ENCODE measurements around the gene GNB1. TPM values are rescaled to one million over a fixed set of nuclear protein-coding genes. Genes with fewer than 3 reads are reported as not detected.

Gene GNB1
- total and polyA plus RNA-seq, 4 experiments from 2014 or later, result 70.9 to 276 (median 197) TPM

GRCh38 chr1:1781526-1781903, 109.4 kb downstream of the GNB1 start:
- H3K36me3 Mint-ChIP-seq, result peaks cover 16 to 29% of the 10 kb centered on the region in 2 donors
- Histone ChIP-seq H3K27me3 (ENCODE audit: insufficient read depth, low read length) (no peaks in the 10 kb centered on the region), H3K9me3 (ENCODE audit: control insufficient read depth in 1 of 2, low read length in 2 of 2) (no peaks in the 10 kb centered on the region), H3K36me3 (ENCODE audit: insufficient read depth, low read length) (peaks cover 16% of the 10 kb centered on the region), H3K4me1 (ENCODE audit: insufficient read depth, low read length) (peaks cover 63% of the 10 kb centered on the region), H3K27ac (ENCODE audit: low read depth, low read length) (peak overlapping the region; percentile 78), H3K4me3 (ENCODE audit: low read length in 2 of 2) (no peak overlapping the region)
- intact Hi-C loops (cut with micrococcal nuclease), result no loop called here
- CTCF ChIA-PET (ENCODE audit: partially characterized antibody), result no interaction called here
- H3K27ac Mint-ChIP-seq, result peak overlapping the region; percentile 93 to 98 (median 95)
- POLR2A ChIA-PET (ENCODE audit: partially characterized antibody), result interaction anchor here (2.0 to 2.1 kb wide), 2 partner anchors 23 to 127 kb away, joined by 4 to 8 read pairs; no protein-coding TSS in a partner anchor
- H3K4me1 Mint-ChIP-seq, result peaks cover 38 to 58% (median 48%) of the 10 kb centered on the region in 4 donors
- DNase-seq, result no peak
- H3K27me3 Mint-ChIP-seq, result no peaks in the 10 kb centered on the region
- peaks cover 0 to 3% (median 0%) of the 10 kb centered on the region in 8 donors for H3K9me3 Mint-ChIP-seq
- peak overlapping the region in 7 of 8 donors; percentile 3 to 93 (median 63) for H3K4me3 Mint-ChIP-seq

GRCh38 chr1:1780598-1781525, 110.0 kb downstream of the GNB1 start:
- H3K27ac Mint-ChIP-seq, result peak overlapping the region; percentile 93 to 98 (median 95)
- H3K4me1 Mint-ChIP-seq, result peaks cover 42 to 64% (median 54%) of the 10 kb centered on the region in 4 donors
- no peak for DNase-seq
- H3K4me3 Mint-ChIP-seq, result peak overlapping the region; percentile 86 to 96 (median 88)
- intact Hi-C loops (cut with micrococcal nuclease), result loop anchor here (1.0 kb wide), 1 partner anchor 128 kb away; no protein-coding TSS in a partner anchor
- peaks cover 10 to 23% of the 10 kb centered on the region in 2 donors for H3K36me3 Mint-ChIP-seq
- H3K4me1 ChIP-seq (ENCODE audit: insufficient read depth, low read length), result peaks cover 69% of the 10 kb centered on the region
- H3K27me3 ChIP-seq (ENCODE audit: insufficient read depth, low read length), result no peaks in the 10 kb centered on the region
- peak overlapping the region; percentile 5 to 40 for H3K4me3 ChIP-seq (ENCODE audit: low read length in 2 of 2)
- peaks cover 9% of the 10 kb centered on the region for H3K36me3 ChIP-seq (ENCODE audit: insufficient read depth, low read length)
- peak overlapping the region; percentile 78 for H3K27ac ChIP-seq (ENCODE audit: low read depth, low read length)
- no peaks in the 10 kb centered on the region for H3K27me3 Mint-ChIP-seq
- ChIA-PET POLR2A (ENCODE audit: partially characterized antibody) (interaction anchor here (0.6 to 2.1 kb wide), 25 partner anchors 8 to 382 kb away, joined by 3 to 22 read pairs (median 4); partner anchors contain the start of genes CCNL2, CDK11A, MMP23B and MRPL20), CTCF (ENCODE audit: partially characterized antibody) (interaction anchor here (0.9 to 2.1 kb wide), 6 partner anchors 14 to 129 kb away, joined by 3 to 15 read pairs (median 4); no protein-coding TSS in a partner anchor)
- peaks cover 0 to 3% (median 0%) of the 10 kb centered on the region in 8 donors for H3K9me3 Mint-ChIP-seq
- no peaks in the 10 kb centered on the region for H3K9me3 ChIP-seq (ENCODE audit: control insufficient read depth in 1 of 2, low read length in 2 of 2)

GRCh38 chr1:1779691-1780597, 110.9 kb downstream of the GNB1 start:
- Histone ChIP-seq H3K36me3 (ENCODE audit: insufficient read depth, low read length) (peaks cover under 1% of the 10 kb centered on the region), H3K27ac (ENCODE audit: low read depth, low read length) (peak overlapping the region; percentile 78), H3K9me3 (ENCODE audit: control insufficient read depth in 1 of 2, low read length in 2 of 2) (no peaks in the 10 kb centered on the region), H3K4me1 (ENCODE audit: insufficient read depth, low read length) (peaks cover 76% of the 10 kb centered on the region), H3K4me3 (ENCODE audit: low read length in 2 of 2) (peak overlapping the region; percentile 5 to 40), H3K27me3 (ENCODE audit: insufficient read depth, low read length) (no peaks in the 10 kb centered on the region)
- peaks cover 4 to 14% of the 10 kb centered on the region in 2 donors for H3K36me3 Mint-ChIP-seq
- peaks cover 0 to 3% (median 0%) of the 10 kb centered on the region in 8 donors for H3K9me3 Mint-ChIP-seq
- peak; percentile 61 to 81 (median 70) for DNase-seq
- H3K27me3 Mint-ChIP-seq, result no peaks in the 10 kb centered on the region
- intact Hi-C loops (cut with micrococcal nuclease), result loop anchor here (1.0 to 2.0 kb wide), 2 partner anchors 55 to 129 kb away; partner anchors contain the start of gene CDK11A
- peaks cover 49 to 73% (median 62%) of the 10 kb centered on the region in 4 donors for H3K4me1 Mint-ChIP-seq
- POLR2A ChIA-PET (ENCODE audit: partially characterized antibody), result interaction anchor here (0.6 to 2.0 kb wide), 29 partner anchors 9 to 405 kb away, joined by 3 to 22 read pairs (median 4); partner anchors contain the start of genes AURKAIP1, CCNL2, CDK11A and MMP23B
- H3K4me3 Mint-ChIP-seq, result peak overlapping the region; percentile 86 to 96 (median 88)
- CTCF ChIA-PET (ENCODE audit: partially characterized antibody), result interaction anchor here (0.7 to 2.1 kb wide), 8 partner anchors 13 to 130 kb away, joined by 3 to 15 read pairs (median 4); no protein-coding TSS in a partner anchor
- peak overlapping the region; percentile 93 to 98 (median 95) for H3K27ac Mint-ChIP-seq

- DNase-seq, result no peak
- no peaks in the 10 kb centered on the region for H3K27me3 Mint-ChIP-seq
- CTCF ChIA-PET (ENCODE audit: partially characterized antibody), result interaction anchor here (1.4 to 2.1 kb wide), 5 partner anchors 16 to 131 kb away, joined by 3 to 15 read pairs (median 4); no protein-coding TSS in a partner anchor
- Histone ChIP-seq H3K4me1 (ENCODE audit: insufficient read depth, low read length) (peaks cover 76% of the 10 kb centered on the region), H3K27ac (ENCODE audit: low read depth, low read length) (peak overlapping the region; percentile 78), H3K36me3 (ENCODE audit: insufficient read depth, low read length) (no peaks in the 10 kb centered on the region), H3K4me3 (ENCODE audit: low read length in 2 of 2) (peak overlapping the region; percentile 36 to 72), H3K27me3 (ENCODE audit: insufficient read depth, low read length) (no peaks in the 10 kb centered on the region), H3K9me3 (ENCODE audit: control insufficient read depth in 1 of 2, low read length in 2 of 2) (no peaks in the 10 kb centered on the region)
- H3K36me3 Mint-ChIP-seq, result peaks cover 0 to 10% of the 10 kb centered on the region in 2 donors
- intact Hi-C loops (cut with micrococcal nuclease), result loop anchor here (2.0 kb wide), 1 partner anchor 54 kb away; the partner anchor contains the start of gene CDK11A
- peak overlapping the region; percentile 86 to 96 (median 88) for H3K4me3 Mint-ChIP-seq
- H3K27ac Mint-ChIP-seq, result peak overlapping the region; percentile 93 to 98 (median 95)
- H3K4me1 Mint-ChIP-seq, result peaks cover 49 to 75% (median 63%) of the 10 kb centered on the region in 4 donors
- peaks cover 0 to 3% (median 0%) of the 10 kb centered on the region in 8 donors for H3K9me3 Mint-ChIP-seq
- POLR2A ChIA-PET (ENCODE audit: partially characterized antibody), result interaction anchor here (0.7 to 2.0 kb wide), 11 partner anchors 12 to 404 kb away, joined by 3 to 22 read pairs (median 4); partner anchors contain the start of genes AURKAIP1, CDK11A and SLC35E2B
These were observed 111.6 kb downstream of the GNB1 start for GRCh38 chr1:1779320-1779675.

GRCh38 chr1:1778663-1779319, 112.1 kb downstream of the GNB1 start:
- Mint-ChIP-seq H3K9me3 (peaks cover 0 to 3% (median 0%) of the 10 kb centered on the region in 8 donors), H3K27me3 (no peaks in the 10 kb centered on the region), H3K4me1 (peaks cover 49 to 74% (median 63%) of the 10 kb centered on the region in 4 donors), H3K27ac (peak overlapping the region; percentile 93 to 98 (median 95)), H3K4me3 (peak overlapping the region; percentile 86 to 96 (median 88)), H3K36me3 (peaks cover 0 to 10% of the 10 kb centered on the region in 2 donors)
- no peaks in the 10 kb centered on the region for H3K9me3 ChIP-seq (ENCODE audit: control insufficient read depth in 1 of 2, low read length in 2 of 2)
- POLR2A ChIA-PET (ENCODE audit: partially characterized antibody), result interaction anchor here (1.2 to 2.7 kb wide), 6 partner anchors 31 to 404 kb away, joined by 3 to 7 read pairs (median 5); partner anchors contain the start of gene AURKAIP1
- H3K4me3 ChIP-seq (ENCODE audit: low read length in 2 of 2), result peak overlapping the region; percentile 36 to 72
- peak overlapping the region; percentile 78 for H3K27ac ChIP-seq (ENCODE audit: low read depth, low read length)
- H3K36me3 ChIP-seq (ENCODE audit: insufficient read depth, low read length), result no peaks in the 10 kb centered on the region
- H3K27me3 ChIP-seq (ENCODE audit: insufficient read depth, low read length), result no peaks in the 10 kb centered on the region
- DNase-seq, result peak; percentile 73 to 87 (median 76)
- peaks cover 76% of the 10 kb centered on the region for H3K4me1 ChIP-seq (ENCODE audit: insufficient read depth, low read length)
- CTCF ChIA-PET (ENCODE audit: partially characterized antibody), result interaction anchor here (1.5 to 2.1 kb wide), 2 partner anchors 113 to 127 kb away, joined by 4 to 15 read pairs; no protein-coding TSS in a partner anchor
- intact Hi-C loops (cut with micrococcal nuclease), result loop anchor here (2.0 kb wide), 1 partner anchor 54 kb away; the partner anchor contains the start of gene CDK11A

All from CD4-positive, alpha-beta memory T cell (primary cell).